GM10266 (cell line): ENCODE data around the gene KCNB1.

Experiments
- DNase-seq: peaks from one replicate; pipeline ENCODE4 v3.0.0; 2012; ENCODE audit errors: extremely low spot score
- TF ChIP-seq, protein P1 (sequence below): IDR thresholded peaks from 2 replicates; pipeline ENCODE4 v1.5.1; 2012; ENCODE audit warnings: mild to moderate bottlenecking, low read depth; ENCODE audit not compliant: control insufficient read depth, insufficient read depth; ENCODE audit errors: missing control alignments

Gene KCNB1

DNA sequence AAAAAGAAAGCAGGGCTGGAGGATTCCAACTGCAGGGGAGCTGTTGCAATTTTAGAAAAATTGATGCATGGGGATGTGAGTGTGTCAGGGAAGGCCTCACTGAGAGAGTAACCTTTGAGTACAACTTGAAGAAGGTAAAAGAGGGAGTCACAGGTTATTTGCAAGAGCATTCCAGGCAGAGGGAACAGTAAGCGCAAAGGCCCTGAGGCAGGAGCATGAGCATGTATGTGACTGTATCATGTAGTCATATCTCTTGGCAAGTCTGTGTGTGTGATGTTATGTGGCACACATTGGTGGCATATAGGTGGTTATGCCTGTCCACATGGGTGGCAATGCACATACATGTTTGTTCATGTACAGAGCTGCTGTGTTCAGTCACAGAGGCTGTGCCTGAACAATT, 133.4 kb downstream of the KCNB1 start:
- no peak for DNase-seq
- TF ChIP-seq, protein P1, sequence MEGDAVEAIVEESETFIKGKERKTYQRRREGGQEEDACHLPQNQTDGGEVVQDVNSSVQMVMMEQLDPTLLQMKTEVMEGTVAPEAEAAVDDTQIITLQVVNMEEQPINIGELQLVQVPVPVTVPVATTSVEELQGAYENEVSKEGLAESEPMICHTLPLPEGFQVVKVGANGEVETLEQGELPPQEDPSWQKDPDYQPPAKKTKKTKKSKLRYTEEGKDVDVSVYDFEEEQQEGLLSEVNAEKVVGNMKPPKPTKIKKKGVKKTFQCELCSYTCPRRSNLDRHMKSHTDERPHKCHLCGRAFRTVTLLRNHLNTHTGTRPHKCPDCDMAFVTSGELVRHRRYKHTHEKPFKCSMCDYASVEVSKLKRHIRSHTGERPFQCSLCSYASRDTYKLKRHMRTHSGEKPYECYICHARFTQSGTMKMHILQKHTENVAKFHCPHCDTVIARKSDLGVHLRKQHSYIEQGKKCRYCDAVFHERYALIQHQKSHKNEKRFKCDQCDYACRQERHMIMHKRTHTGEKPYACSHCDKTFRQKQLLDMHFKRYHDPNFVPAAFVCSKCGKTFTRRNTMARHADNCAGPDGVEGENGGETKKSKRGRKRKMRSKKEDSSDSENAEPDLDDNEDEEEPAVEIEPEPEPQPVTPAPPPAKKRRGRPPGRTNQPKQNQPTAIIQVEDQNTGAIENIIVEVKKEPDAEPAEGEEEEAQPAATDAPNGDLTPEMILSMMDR = no peak

DNA sequence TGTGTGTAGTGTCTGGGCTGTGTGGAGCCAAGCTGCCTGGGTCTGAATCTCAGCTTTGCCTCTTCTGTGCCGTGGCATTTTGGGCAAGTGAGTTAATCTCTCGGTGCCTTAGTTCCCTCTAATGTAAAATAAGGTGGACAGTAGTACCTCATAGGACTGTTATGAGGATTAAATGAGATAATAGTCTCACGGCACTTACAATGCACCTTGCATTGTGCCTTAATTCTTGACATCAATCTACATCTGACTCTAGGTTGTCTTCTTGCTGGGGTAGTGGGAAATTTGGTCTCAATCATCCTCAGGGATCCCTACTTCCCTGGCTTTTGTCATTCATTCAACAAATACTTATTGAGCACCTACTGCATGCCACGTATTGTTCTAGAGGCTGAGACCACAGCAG, 133.9 kb downstream of the KCNB1 start:
- no peak for DNase-seq
- TF ChIP-seq, protein P1 = no peak

DNA sequence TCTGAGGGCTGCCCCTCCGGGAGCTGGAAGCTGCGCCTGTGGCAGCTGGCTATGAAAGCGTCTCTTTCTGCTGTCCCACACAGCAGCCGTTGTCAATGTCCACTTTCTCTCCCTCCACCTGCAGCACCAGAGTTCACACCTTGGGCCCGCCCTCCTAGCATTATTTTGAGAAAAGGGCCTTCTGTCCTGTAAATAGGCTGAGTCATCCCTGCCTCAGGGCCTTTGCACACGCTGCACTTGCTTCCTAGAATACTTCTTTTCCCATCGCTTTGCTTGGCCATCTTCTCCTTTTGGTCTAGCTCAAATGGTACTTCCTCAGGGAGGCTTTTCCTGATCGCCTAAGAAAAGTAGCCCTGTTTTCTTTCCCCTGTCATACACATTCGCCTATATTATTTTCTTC, 135.3 kb downstream of the KCNB1 start:
- no peak for DNase-seq
- TF ChIP-seq, protein P1 = no peak

DNA sequence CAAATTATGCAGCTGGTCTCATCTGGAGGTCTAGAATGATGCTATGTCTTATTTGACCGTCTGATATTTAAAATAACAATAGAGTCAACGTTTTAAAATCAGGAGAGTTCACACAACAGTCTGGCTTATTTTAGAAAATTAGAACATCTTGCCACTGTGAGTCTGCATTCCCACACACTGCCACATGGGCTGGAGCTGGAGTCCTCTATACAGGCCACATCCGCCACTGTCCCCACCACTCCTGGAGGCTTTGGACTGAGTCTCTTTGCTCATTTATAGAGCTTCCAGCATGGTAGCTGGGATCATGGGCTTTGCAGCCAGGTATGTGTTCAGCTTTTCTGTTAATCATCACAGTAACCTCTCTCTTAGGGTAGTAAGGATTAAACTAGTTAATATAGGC, 135.8 kb downstream of the KCNB1 start:
- no peak for DNase-seq
- TF ChIP-seq, protein P1 = no peak

DNA sequence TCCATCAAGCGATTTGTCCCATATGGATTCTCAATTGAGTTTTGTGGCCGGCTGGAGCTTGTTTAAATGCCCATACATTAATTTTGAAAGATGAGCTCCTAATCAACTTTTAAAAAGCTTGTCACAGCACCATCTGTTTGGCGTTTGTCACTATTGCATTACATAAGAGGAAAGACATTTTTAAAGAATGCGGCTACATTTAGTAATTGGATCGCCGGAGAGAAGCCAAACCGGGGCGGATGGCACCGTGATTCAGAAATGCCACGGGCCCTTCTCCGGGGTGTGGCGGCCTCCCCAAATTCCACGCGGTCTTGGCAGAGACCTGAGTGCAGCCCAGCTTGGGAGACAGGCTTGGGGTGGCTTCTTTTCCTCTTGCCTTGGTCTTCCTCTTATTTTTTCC, 136.9 kb downstream of the KCNB1 start:
- DNase-seq = no peak
- TF ChIP-seq, protein P1 = no peak

DNA sequence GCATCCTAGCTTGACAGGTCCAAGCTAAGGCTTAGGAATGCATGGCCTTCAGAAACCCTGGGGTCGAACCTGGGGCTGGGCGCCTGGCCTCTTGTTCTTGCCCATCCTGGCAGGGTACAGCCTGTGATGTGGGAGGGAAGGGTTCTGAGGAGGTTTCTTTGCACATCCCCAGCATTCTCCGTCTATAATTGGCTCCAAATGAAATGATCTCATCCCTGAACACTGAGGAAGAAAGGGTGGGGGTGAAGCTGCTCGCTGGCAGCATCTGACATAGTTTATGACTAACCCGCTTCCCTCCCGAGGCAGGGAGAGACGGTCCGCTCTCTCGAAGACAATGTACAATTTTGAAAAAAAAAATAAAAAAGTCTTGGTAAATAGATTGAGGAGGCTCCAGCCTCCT, 137.5 kb downstream of the KCNB1 start:
- TF ChIP-seq, protein P1 = no peak
- DNase-seq = no peak

DNA sequence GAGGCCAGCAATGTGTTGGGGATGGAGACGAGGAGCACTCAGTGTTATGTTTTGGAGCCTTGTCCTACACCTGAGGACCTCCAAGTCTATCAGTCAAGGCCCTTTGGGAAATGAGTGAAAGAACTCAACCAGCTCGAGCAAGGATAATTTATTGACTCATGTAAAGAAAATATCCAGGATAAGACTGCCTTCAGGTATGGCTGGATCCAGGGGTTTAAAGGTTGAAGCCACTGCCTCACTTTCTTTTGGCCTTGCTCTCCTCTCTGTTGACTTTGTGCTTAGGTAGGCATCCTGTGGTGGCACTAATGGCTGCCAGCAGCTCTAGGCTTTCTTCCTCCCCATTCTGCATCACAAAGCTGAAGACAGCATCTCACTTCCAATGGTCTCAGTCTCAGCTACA, 138.3 kb downstream of the KCNB1 start:
- DNase-seq = no peak
- TF ChIP-seq, protein P1 = no peak
